ENCODE results near the gene ELL. TPM values are rescaled to one million over a fixed set of nuclear protein-coding genes. Genes with fewer than 3 reads are reported as not detected.

The ELL gene
- total RNA-seq = 10.2 and 10.4 TPM in 2 replicates

GRCh38 chr19:18521692-18522123 is at the start of gene ELL:
TSS of gene ELL (minus strand) at chr19:18522070. CDS start at chr19:18522055, 15 bp downstream.

DNA sequence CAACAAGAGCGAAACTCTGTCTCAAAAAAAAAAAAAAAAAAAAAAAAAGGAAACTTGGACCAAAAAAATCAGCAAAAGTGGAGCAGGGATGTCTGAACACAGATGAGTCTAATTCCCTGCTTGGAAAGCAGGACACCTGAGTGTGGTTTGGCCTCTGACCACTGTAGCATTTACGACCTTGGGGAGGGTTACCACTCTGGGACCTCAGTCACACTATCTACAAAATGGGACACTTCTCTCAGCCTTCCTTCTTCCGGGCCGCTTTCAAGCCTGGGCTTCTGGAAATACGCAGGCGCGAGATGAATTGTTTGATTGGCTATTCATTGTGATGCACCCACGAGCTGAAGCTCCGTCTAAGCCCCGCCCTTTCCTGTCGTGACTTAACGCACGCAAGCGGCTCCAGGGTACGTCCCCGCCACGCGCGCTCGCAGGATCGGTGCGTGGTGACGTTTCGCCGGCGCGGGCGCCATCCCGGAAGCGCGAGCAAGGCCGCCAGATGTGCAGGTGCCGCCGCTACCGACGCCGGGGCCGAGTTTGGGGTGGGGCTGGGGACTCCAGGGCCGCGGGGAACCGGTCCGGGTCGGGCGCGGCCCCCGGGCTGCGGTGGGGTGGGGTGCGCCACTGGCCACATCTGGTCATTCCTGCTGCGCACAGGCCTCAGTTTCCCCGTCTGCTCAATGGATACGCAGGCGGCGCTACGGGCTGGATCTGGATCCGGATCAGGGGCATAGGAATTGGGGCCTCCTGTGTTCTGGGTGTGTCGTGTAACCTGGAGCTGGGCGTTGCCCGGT is 35.7 kb upstream of the ELL start, which contains the start of gene KXD1:
Gene KXD1, plus strand, starts transcription at position 460 of the 791 bp plus-strand sequence. CDS start 4,187 bp downstream, outside the sequence.

GRCh38 chr19:18542941-18543813 is 21.3 kb upstream of the ELL start, which contains the start of gene FKBP8:
TSS of gene FKBP8 (minus strand) at chr19:18543573. CDS start at chr19:18541970, 1,603 bp downstream.

GRCh38 chr19:18437491-18438330 is 84.2 kb downstream of the ELL start, which contains the start of gene ISYNA1:
TSS of gene ISYNA1 (minus strand) at chr19:18438133. CDS start at chr19:18437979, 154 bp downstream.

GRCh38 chr19:18419195-18419698 is 102.6 kb downstream of the ELL start, which contains the start of gene SSBP4:
TSS of gene SSBP4 (plus strand) at chr19:18419398. CDS start at chr19:18419649, 251 bp downstream.

GRCh38 chr19:18397242-18398202 is 124.3 kb downstream of the ELL start, which contains the start of gene LRRC25:
TSS of gene LRRC25 (minus strand) at chr19:18397622. CDS start at chr19:18396963, 659 bp downstream.

Other genes with a start within 250 kb of the ELL start
- gene IQCN, start 247.6 kb downstream of the ELL start, total RNA-seq = under 0.01 TPM in 2 replicates
- gene JUND, start 240.4 kb downstream of the ELL start, total RNA-seq = 58.8 and 80.2 TPM in 2 replicates
- gene LSM4, start 199.0 kb downstream of the ELL start, total RNA-seq = 128 and 177 TPM in 2 replicates
- gene PGPEP1, start 181.5 kb downstream of the ELL start, total RNA-seq = 13.3 and 19.9 TPM in 2 replicates
- 108 and 126 TPM in 2 replicates for gene GDF15, start 135.9 kb downstream of the ELL start, total RNA-seq
- gene LRRC25, start 124.4 kb downstream of the ELL start, total RNA-seq = not detected in 2 replicates
- gene SSBP4, start 102.7 kb downstream of the ELL start, total RNA-seq = 71.0 and 93.2 TPM in 2 replicates
- 24.6 and 37.7 TPM in 2 replicates for gene ISYNA1, start 83.9 kb downstream of the ELL start, total RNA-seq
- gene FKBP8, start 21.5 kb upstream of the ELL start, total RNA-seq = 136 and 184 TPM in 2 replicates
- 55.3 and 71.5 TPM in 2 replicates for gene KXD1, start 35.8 kb upstream of the ELL start, total RNA-seq
- 460 and 873 TPM in 2 replicates for gene UBA52, start 49.8 kb upstream of the ELL start, total RNA-seq
- gene REX1BD, start 66.7 kb upstream of the ELL start, total RNA-seq = 79.9 and 109 TPM in 2 replicates
- not detected in 2 replicates for gene CRLF1, start 84.7 kb upstream of the ELL start, total RNA-seq
- under 0.01 and 0.15 TPM in 2 replicates for gene TMEM59L, start 90.8 kb upstream of the ELL start, total RNA-seq
- 2.3 and 4.2 TPM in 2 replicates for gene KLHL26, start 115.0 kb upstream of the ELL start, total RNA-seq
- gene CRTC1, start 161.6 kb upstream of the ELL start, total RNA-seq = 0.97 and 1.1 TPM in 2 replicates